Measurements from ENCODE around the gene RAD51.
A peak's percentile ranks its signal among the peaks of the same experiment; 100 is the strongest.

DNA sequence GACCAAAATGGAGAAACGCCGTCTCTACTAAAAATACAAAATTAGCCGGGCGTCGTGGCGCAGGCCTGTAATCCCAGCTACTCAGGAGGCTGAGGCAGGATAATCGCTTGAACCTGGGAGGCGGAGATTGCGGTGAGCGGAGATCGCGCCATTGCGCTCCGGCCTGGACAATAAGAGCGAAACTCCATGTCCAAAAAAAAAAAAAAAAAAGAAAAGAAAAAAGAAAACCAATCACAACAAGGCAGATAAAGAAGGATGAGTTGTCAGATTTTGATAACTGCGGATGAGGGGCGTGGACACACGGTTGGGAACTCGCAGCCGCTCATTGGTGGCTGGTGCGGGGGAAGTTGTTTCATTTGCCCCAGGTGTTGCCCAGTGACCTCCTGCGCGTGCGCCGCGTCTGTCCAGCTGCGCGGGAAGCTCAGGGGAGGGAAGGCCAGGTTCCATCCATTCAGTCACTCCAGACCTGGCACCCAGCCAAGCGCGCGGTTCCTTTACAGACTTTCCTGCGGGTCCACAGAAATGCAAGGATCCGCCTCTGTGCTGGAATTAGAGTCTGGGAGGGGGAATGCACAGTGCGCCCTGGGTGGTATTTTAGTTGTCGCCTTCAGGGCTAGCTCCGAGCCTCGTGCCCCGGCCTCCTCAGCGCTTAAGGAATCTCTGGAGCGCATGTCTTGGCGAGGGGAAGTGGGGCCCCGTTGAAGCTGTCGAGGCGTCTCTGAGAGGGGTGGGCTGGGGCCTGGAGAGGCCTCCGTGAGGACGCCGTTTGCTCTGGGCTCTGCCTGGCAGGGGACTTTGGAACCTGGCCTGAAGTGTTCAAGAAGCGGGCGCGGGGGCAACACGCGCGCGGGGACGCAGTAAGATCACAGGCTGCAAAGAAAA is 68.2 kb downstream of the RAD51 start:
- no peak for TF ChIP-seq POLR2A (IDR thresholded peaks at IDR 0.05; ENCODE audit: low read depth, low read length)
- peak; percentile 7; the same call in 1 of the 2 replicates for TF ChIP-seq SPI1 (IDR thresholded peaks at IDR 0.05; ENCODE audit: low read depth, low read length)
- no peak for TF ChIP-seq POLR2AphosphoS5 (IDR thresholded peaks at IDR 0.05; ENCODE audit: low read depth, low read length)
- no peak for TF ChIP-seq TAF1 (IDR thresholded peaks at IDR 0.05; ENCODE audit: low read depth, low read length)
- no peak for TF ChIP-seq PAX5 (IDR thresholded peaks at IDR 0.05; ENCODE audit: insufficient read depth, low read length, severe bottlenecking)

Measured in GM12891 (cell line).